Measurements from ENCODE around the gene PARP4. TPM values are rescaled to one million over a fixed set of nuclear protein-coding genes. Genes with fewer than 3 reads are reported as not detected.
"Not testable (repeated sequence)": the region's sequence is repeated elsewhere in the genome, so short reads cannot be mapped to it uniquely, and the experiment has no call there.

PARP4 gene
- total RNA-seq, 2 donors from 2014 or later: 38.1 to 50.0 TPM

DNA sequence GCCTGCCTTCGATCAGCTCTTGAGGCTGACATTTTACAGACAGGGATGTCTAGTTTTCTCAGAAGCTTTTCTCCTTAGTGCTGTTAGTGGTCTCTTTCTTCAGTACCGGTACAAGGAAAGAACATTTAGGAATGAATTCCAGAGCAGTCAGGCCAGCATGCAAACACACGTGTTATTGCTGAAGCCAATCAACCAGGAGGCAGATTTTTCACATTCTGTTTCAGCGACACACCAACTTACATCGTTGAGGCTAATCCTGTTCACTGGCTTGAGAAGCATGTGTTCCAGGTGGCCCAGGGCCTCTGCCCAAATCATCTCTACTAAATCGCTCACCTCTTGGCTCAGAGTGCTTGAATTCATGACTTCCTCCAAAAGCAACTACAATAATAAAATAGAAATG lies 19.2 kb downstream of the PARP4 start:
- H3K36me3 Mint-ChIP-seq (ENCODE audit: low read depth): peaks cover 98% of the 10 kb centered on the region
- no peak overlapping the region for H3K27ac Mint-ChIP-seq
- H3K4me3 Mint-ChIP-seq: no peak overlapping the region

GRCh38 chr13:24491845-24492244 lies 20.7 kb downstream of the PARP4 start:
- no peaks in the 10 kb centered on the region for H3K27me3 Mint-ChIP-seq
- H3K27ac Mint-ChIP-seq: no peak overlapping the region
- H3K4me3 Mint-ChIP-seq: no peak overlapping the region
- peaks cover 98% of the 10 kb centered on the region for H3K36me3 Mint-ChIP-seq (ENCODE audit: low read depth)
- H3K4me1 Mint-ChIP-seq: no peaks in the 10 kb centered on the region
- ATAC-seq (replicated peaks): no peak
- H3K9me3 Mint-ChIP-seq: no peaks in the 10 kb centered on the region

More for the DNA sequence above, 19.2 kb downstream of the PARP4 start:
- no peaks in the 10 kb centered on the region for H3K4me1 Mint-ChIP-seq
- no peaks in the 10 kb centered on the region for H3K9me3 Mint-ChIP-seq
- no peaks in the 10 kb centered on the region for H3K27me3 Mint-ChIP-seq
- ATAC-seq (replicated peaks): no peak

DNA sequence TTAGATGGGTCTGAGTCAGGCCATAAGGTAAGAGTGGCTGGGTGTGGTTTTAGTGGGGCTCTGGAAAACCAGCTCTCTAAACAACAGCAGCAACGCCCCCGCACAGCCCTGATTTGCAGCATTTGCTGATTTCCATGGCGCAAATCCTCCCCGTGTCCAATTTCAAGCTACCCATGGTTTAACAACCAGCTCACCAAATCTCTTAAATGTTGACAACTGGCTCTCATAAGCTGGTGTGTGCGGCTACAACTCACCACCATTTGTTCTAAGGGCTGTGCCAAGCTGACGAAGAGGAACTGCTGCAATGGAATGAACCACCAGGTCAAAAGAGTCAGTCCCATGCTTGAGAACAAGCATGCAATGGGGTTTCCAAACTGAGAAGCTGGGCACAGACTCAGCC lies 22.9 kb downstream of the PARP4 start:
- Mint-ChIP-seq H3K4me1 (no peaks in the 10 kb centered on the region), H3K27ac (no peak overlapping the region), H3K9me3 (no peaks in the 10 kb centered on the region), H3K36me3 (ENCODE audit: low read depth) (peaks cover 98% of the 10 kb centered on the region), H3K27me3 (no peaks in the 10 kb centered on the region), H3K4me3 (no peak overlapping the region)
- no peak for ATAC-seq (replicated peaks)

GRCh38 chr13:24488092-24488491 lies 24.5 kb downstream of the PARP4 start:
- not testable (repeated sequence) for H3K9me3 Mint-ChIP-seq; H3K27me3 Mint-ChIP-seq; H3K4me1 Mint-ChIP-seq; H3K27ac Mint-ChIP-seq; H3K4me3 Mint-ChIP-seq; ATAC-seq (replicated peaks)
- H3K36me3 Mint-ChIP-seq (ENCODE audit: low read depth): peaks cover 97% of the 10 kb centered on the region

DNA sequence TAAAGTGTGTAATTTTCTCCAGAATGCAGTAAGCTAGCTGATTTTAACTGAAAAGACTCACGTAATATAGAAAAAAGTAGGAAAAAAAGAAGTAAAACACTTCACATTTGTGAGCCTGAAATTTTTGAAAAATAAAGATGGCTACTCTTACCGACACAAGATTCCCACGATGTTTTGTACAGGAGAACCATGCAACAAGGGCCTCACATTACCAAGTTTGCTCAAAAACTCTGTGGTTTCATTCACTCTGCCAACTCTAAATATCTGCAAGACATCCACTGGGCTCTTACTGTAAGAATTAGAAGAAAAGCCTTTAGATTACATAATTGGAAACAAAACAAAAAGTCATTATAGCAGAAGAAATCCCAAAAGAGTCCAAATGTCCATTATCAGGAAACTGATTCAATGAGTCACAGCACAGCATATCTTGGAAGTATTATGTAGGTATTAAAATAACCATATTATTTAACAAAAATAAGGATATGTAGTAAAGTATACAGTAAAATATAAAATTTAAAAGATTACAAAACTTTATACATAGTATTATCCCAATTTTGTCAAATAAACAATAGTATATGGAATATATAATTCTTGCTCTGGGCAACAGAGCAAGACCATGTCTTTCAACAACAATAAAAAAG lies 26.4 kb downstream of the PARP4 start:
- not testable (repeated sequence) for H3K4me1 Mint-ChIP-seq; H3K4me3 Mint-ChIP-seq; H3K27ac Mint-ChIP-seq; H3K27me3 Mint-ChIP-seq; H3K9me3 Mint-ChIP-seq; ATAC-seq (replicated peaks)
- peaks cover 97% of the 10 kb centered on the region for H3K36me3 Mint-ChIP-seq (ENCODE audit: low read depth)

GRCh38 chr13:24473686-24474085 lies 38.9 kb downstream of the PARP4 start:
- no peak overlapping the region for H3K4me3 Mint-ChIP-seq
- H3K9me3 Mint-ChIP-seq: no peaks in the 10 kb centered on the region
- no peaks in the 10 kb centered on the region for H3K4me1 Mint-ChIP-seq
- ATAC-seq (replicated peaks): no peak
- H3K36me3 Mint-ChIP-seq (ENCODE audit: low read depth): peaks cover 98% of the 10 kb centered on the region
- peak overlapping the region; percentile 81 for H3K27ac Mint-ChIP-seq
- H3K27me3 Mint-ChIP-seq: no peaks in the 10 kb centered on the region

GRCh38 chr13:24472129-24472528 lies 40.4 kb downstream of the PARP4 start:
- H3K27ac Mint-ChIP-seq; ATAC-seq (replicated peaks); H3K9me3 Mint-ChIP-seq; H3K4me1 Mint-ChIP-seq; H3K27me3 Mint-ChIP-seq; H3K4me3 Mint-ChIP-seq: not testable (repeated sequence)
- H3K36me3 Mint-ChIP-seq (ENCODE audit: low read depth): peaks cover 98% of the 10 kb centered on the region

DNA sequence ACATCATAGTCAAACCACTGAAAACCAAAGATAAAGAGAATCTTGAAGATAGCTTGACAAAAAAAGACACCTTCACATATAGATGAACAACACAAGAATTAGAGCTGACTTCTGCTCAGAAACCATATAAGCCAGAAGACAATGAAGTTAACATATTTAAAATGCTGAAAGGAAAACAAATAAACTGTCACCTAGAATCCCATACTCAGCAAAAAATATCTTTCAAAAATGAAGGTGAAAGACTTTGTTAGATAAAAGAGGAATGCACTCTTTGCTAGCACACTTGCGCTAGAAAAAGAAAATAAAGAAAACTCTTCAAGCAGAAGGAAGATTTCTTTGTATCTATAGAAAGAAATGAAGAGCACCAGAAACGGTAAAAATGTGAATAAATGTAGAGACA lies 49.5 kb downstream of the PARP4 start:
- H3K4me1 Mint-ChIP-seq: peaks cover 23% of the 10 kb centered on the region
- no peak for ATAC-seq (replicated peaks)
- H3K27me3 Mint-ChIP-seq: no peaks in the 10 kb centered on the region
- H3K36me3 Mint-ChIP-seq (ENCODE audit: low read depth): peaks cover 85% of the 10 kb centered on the region
- H3K9me3 Mint-ChIP-seq: no peaks in the 10 kb centered on the region
- no peak overlapping the region for H3K4me3 Mint-ChIP-seq
- H3K27ac Mint-ChIP-seq: peak overlapping the region; percentile 26

- Mint-ChIP-seq H3K27ac (no peak overlapping the region), H3K36me3 (ENCODE audit: low read depth) (peaks cover 84% of the 10 kb centered on the region)
- no peak for ATAC-seq (replicated peaks)
Observed at GRCh38 chr13:24460256-24460655, 52.3 kb downstream of the PARP4 start.

GRCh38 chr13:24459726-24460125 lies 52.9 kb downstream of the PARP4 start:
- peak overlapping the region; percentile 29 for H3K27ac Mint-ChIP-seq
- H3K4me1 Mint-ChIP-seq: peaks cover 23% of the 10 kb centered on the region
- H3K36me3 Mint-ChIP-seq (ENCODE audit: low read depth): peaks cover 84% of the 10 kb centered on the region
- H3K4me3 Mint-ChIP-seq: no peak overlapping the region
- H3K9me3 Mint-ChIP-seq: no peaks in the 10 kb centered on the region
- no peak for ATAC-seq (replicated peaks)
- H3K27me3 Mint-ChIP-seq: no peaks in the 10 kb centered on the region

More at GRCh38 chr13:24460256-24460655, 52.3 kb downstream of the PARP4 start:
- no peak overlapping the region for H3K4me3 Mint-ChIP-seq
- no peaks in the 10 kb centered on the region for H3K27me3 Mint-ChIP-seq
- H3K4me1 Mint-ChIP-seq: peaks cover 23% of the 10 kb centered on the region
- H3K9me3 Mint-ChIP-seq: no peaks in the 10 kb centered on the region

DNA sequence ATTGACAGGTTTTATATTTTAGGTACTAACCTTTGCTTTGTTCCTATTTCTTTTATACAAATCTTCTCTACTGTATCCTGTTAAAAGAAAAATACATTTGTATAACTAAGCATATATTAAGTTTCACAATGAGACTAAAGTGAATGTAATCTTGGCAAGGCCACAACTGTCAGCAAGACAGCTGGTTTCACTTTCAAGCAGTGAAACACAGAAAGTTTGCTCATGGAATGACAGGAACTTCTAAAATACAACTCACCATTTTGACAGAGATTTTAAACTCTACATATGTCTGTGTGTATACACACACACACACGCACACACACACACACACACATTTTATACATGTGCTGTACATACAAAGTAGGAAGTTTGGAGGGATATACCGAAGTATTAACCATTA lies 53.3 kb downstream of the PARP4 start:
- Mint-ChIP-seq H3K4me3 (peak overlapping the region; percentile 6), H3K27me3 (no peaks in the 10 kb centered on the region), H3K36me3 (ENCODE audit: low read depth) (peaks cover 84% of the 10 kb centered on the region), H3K9me3 (no peaks in the 10 kb centered on the region), H3K27ac (peak overlapping the region; percentile 29), H3K4me1 (peaks cover 21% of the 10 kb centered on the region)
- ATAC-seq (replicated peaks): peak; percentile 94

DNA sequence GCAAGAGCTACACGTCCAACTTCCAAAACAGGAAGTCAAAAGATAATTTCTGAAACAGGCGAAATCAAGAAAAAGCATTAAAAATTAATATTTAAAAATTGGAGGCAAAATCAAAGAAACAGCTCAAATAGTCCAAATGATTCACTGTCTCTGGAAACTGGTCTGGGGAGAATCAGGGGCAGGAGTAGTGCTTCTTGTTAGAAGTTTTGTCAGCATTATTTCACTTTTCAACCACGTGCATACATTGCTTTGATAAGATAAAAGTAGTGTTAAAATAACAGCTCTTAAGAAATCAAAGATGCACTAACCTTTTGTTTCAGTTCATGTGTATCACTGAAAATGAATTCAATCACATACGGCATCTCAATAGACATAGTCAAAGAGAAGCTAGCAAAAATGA lies 53.8 kb downstream of the PARP4 start:
- Mint-ChIP-seq H3K9me3 (no peaks in the 10 kb centered on the region), H3K36me3 (ENCODE audit: low read depth) (peaks cover 84% of the 10 kb centered on the region), H3K27ac (no peak overlapping the region), H3K27me3 (no peaks in the 10 kb centered on the region), H3K4me1 (peaks cover 16% of the 10 kb centered on the region), H3K4me3 (no peak overlapping the region)
- ATAC-seq (replicated peaks): peak; percentile 11

DNA sequence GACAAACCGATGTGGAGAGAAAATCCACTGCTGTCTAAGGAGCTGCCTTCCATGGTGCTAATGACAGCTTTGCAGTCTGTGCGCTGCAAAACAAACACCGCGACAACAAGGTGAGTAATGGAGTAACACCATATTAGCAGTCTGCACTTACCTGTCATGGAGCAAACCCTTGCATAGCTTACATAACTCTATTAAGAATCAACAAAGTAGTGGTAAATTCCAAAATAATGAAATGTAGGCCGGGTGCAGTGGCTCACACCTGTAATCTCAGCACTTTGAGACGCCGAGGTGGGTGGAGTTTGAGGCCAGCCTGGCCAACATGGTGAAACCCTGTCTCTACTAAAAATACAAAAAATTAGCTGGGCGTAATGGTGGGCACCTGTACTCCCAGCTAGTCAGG lies 56.2 kb downstream of the PARP4 start:
- H3K36me3 Mint-ChIP-seq (ENCODE audit: low read depth): peaks cover 87% of the 10 kb centered on the region
- H3K4me3 Mint-ChIP-seq: no peak overlapping the region
- no peaks in the 10 kb centered on the region for H3K9me3 Mint-ChIP-seq
- no peaks in the 10 kb centered on the region for H3K27me3 Mint-ChIP-seq
- ATAC-seq (replicated peaks): no peak
- peaks cover 8% of the 10 kb centered on the region for H3K4me1 Mint-ChIP-seq
- H3K27ac Mint-ChIP-seq: no peak overlapping the region

DNA sequence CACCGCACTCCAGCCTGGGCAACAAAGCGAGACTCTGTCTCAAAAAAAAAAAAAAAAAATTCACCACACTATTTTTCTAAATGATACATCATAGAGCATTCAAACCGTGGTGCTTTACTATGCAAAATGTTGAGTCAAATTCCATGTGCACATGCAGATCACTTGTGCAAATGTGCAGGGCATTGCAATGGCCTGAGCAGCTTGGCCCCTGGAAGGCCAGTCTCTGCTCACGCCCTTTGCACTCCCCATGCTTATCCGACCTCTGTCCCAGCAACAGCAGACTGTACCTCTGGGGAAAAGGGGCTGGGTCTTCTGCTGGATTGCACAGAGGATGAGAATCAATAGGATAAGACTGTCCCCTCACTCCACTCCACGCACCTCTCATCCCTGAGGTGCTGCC lies 58.5 kb downstream of the PARP4 start:
- peaks cover 2% of the 10 kb centered on the region for H3K4me1 Mint-ChIP-seq
- no peak overlapping the region for H3K27ac Mint-ChIP-seq
- H3K27me3 Mint-ChIP-seq: no peaks in the 10 kb centered on the region
- H3K9me3 Mint-ChIP-seq: no peaks in the 10 kb centered on the region
- H3K4me3 Mint-ChIP-seq: no peak overlapping the region
- ATAC-seq (replicated peaks): no peak
- peaks cover 91% of the 10 kb centered on the region for H3K36me3 Mint-ChIP-seq (ENCODE audit: low read depth)

- H3K36me3 Mint-ChIP-seq (ENCODE audit: low read depth): peaks cover 94% of the 10 kb centered on the region
Observed at GRCh38 chr13:24452044-24452443, 60.5 kb downstream of the PARP4 start.

DNA sequence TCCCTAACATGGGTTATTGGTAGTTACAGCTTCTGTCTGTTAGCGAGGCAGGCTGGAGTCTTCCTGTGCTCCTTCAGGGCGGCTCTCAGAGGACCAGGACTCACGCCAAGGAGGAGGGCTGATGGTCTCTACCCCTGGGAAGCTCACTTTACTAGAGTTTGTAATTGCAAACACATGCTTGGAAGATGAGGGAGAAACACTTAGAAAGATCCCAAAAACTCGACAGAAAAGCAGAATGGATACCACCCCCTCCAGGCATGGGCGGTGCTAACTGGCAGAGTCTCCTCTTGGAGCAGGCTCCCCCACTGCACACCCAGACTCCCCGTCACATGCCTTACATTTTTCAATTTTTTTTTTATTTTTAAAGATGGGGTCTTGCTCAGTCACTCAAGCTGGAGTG lies 62.0 kb downstream of the PARP4 start:
- H3K27me3 Mint-ChIP-seq: no peaks in the 10 kb centered on the region
- H3K4me3 Mint-ChIP-seq: no peak overlapping the region
- peaks cover 95% of the 10 kb centered on the region for H3K36me3 Mint-ChIP-seq (ENCODE audit: low read depth)
- ATAC-seq (replicated peaks): no peak
- no peak overlapping the region for H3K27ac Mint-ChIP-seq
- no peaks in the 10 kb centered on the region for H3K9me3 Mint-ChIP-seq
- peaks cover 5% of the 10 kb centered on the region for H3K4me1 Mint-ChIP-seq

More at GRCh38 chr13:24452044-24452443, 60.5 kb downstream of the PARP4 start:
- no peaks in the 10 kb centered on the region for H3K4me1 Mint-ChIP-seq
- no peak for ATAC-seq (replicated peaks)
- H3K4me3 Mint-ChIP-seq: no peak overlapping the region
- no peaks in the 10 kb centered on the region for H3K27me3 Mint-ChIP-seq
- H3K9me3 Mint-ChIP-seq: no peaks in the 10 kb centered on the region
- H3K27ac Mint-ChIP-seq: no peak overlapping the region

All from activated T-helper 17 cell treated with anti-CD3 and anti-CD28 coated beads, Interleukin-2, amount 50 U/mL, for 72 hours (primary cell).